Daoy (cell line): ENCODE results near the gene PRKG2. TPM values are rescaled to one million over a fixed set of nuclear protein-coding genes. Genes with fewer than 3 reads are reported as not detected.
A peak's percentile ranks its signal among the peaks of the same experiment; 100 is the strongest.
"Not testable (repeated sequence)": the region's sequence is repeated elsewhere in the genome, so short reads cannot be mapped to it uniquely, and the experiment has no call there.

ENCODE experiments used
- DNase-seq: peaks from one replicate; pipeline ENCODE4 v3.0.0-alpha.2; 2015; ENCODE audit warnings: low read depth
- total RNA-seq: library from RNA; depleted of rRNA; stranded (reverse); fragments of >200 nt; shearing (Covaris generic); gene quantifications from 2 replicates; pipeline ENCODE4 v1.2.3, GENCODE V29; 2014; rRNA removed

Gene PRKG2
- 0.33 and 0.63 TPM in 2 replicates for total RNA-seq

- peak; percentile 9 for DNase-seq
Measured at GRCh38 chr4:81214881-81215868, at the start of gene PRKG2. Gene PRKG2, minus strand, starts transcription at chr4:81215222. Its CDS starts 10,175 bp downstream, at chr4:81205047.

GRCh38 chr4:81260443-81261101 lies 45.5 kb upstream of the PRKG2 start:
- DNase-seq, result peak; percentile 1

- DNase-seq, result no peak
Measured at GRCh38 chr4:81258841-81259550, 44.0 kb upstream of the PRKG2 start.

GRCh38 chr4:81257816-81258215 lies 42.8 kb upstream of the PRKG2 start:
- DNase-seq, result no peak

GRCh38 chr4:81257021-81257420 lies 42.0 kb upstream of the PRKG2 start:
- DNase-seq, result peak; percentile 14

GRCh38 chr4:81256059-81256970 lies 41.3 kb upstream of the PRKG2 start:
- no peak for DNase-seq

GRCh38 chr4:81255524-81255923 lies 40.5 kb upstream of the PRKG2 start:
- peak; percentile 43 for DNase-seq

- DNase-seq, result no peak
Measured at GRCh38 chr4:81250430-81250829, 35.4 kb upstream of the PRKG2 start.

- no peak for DNase-seq
Measured at GRCh38 chr4:81245218-81246009, 30.4 kb upstream of the PRKG2 start.

GRCh38 chr4:81237791-81238190 lies 22.8 kb upstream of the PRKG2 start:
- no peak for DNase-seq

- DNase-seq, result no peak
Measured at GRCh38 chr4:81235982-81236749, 21.1 kb upstream of the PRKG2 start.

GRCh38 chr4:81227968-81228367 lies 12.9 kb upstream of the PRKG2 start:
- no peak for DNase-seq

- DNase-seq, result no peak
Measured at GRCh38 chr4:81227138-81227537, 12.1 kb upstream of the PRKG2 start.

- no peak for DNase-seq
Measured at GRCh38 chr4:81225252-81225651, 10.2 kb upstream of the PRKG2 start.

- not testable (repeated sequence) for DNase-seq
Measured at GRCh38 chr4:81222082-81222472, 7.1 kb upstream of the PRKG2 start.

- DNase-seq, result no peak
Measured at GRCh38 chr4:81221303-81222081, 6.5 kb upstream of the PRKG2 start.

- no peak for DNase-seq
Measured at GRCh38 chr4:81220271-81220670, 5.2 kb upstream of the PRKG2 start.

GRCh38 chr4:81218206-81218605 lies 3.2 kb upstream of the PRKG2 start:
- no peak for DNase-seq

GRCh38 chr4:81217779-81218178 lies 2.8 kb upstream of the PRKG2 start:
- no peak for DNase-seq
